Measurements from ENCODE around the gene POLR3GL.

The POLR3GL gene

GRCh38 chr1:145985502-145986439 lies 21.3 kb downstream of the POLR3GL start:
- no peak for TF ChIP-seq CTCF (conservative IDR thresholded peaks at IDR 0.05; ENCODE audit: low read depth, low read length)
- no peak overlapping the region for H3K4me3 ChIP-seq (ENCODE audit: low read length)
- DNase-seq (ENCODE audit: low read depth), result peak; percentile 62

GRCh38 chr1:145986551-145986950 lies 22.1 kb downstream of the POLR3GL start:
- H3K4me3 ChIP-seq (ENCODE audit: low read length), result no peak overlapping the region
- TF ChIP-seq CTCF (conservative IDR thresholded peaks at IDR 0.05; ENCODE audit: low read depth, low read length), result no peak
- no peak for DNase-seq (ENCODE audit: low read depth)

GRCh38 chr1:145987926-145988325 lies 23.4 kb downstream of the POLR3GL start:
- DNase-seq (ENCODE audit: low read depth), result no peak
- no peak overlapping the region for H3K4me3 ChIP-seq (ENCODE audit: low read length)
- TF ChIP-seq CTCF (conservative IDR thresholded peaks at IDR 0.05; ENCODE audit: low read depth, low read length), result no peak

- H3K4me3 ChIP-seq (ENCODE audit: low read length), result no peak overlapping the region
- TF ChIP-seq CTCF (conservative IDR thresholded peaks at IDR 0.05; ENCODE audit: low read depth, low read length), result no peak
- no peak for DNase-seq (ENCODE audit: low read depth)
These were observed 24.3 kb downstream of the POLR3GL start for GRCh38 chr1:145988773-145989172.

GRCh38 chr1:145990249-145990855 lies 25.9 kb downstream of the POLR3GL start:
- TF ChIP-seq CTCF (conservative IDR thresholded peaks at IDR 0.05; ENCODE audit: low read depth, low read length), result no peak
- H3K4me3 ChIP-seq (ENCODE audit: low read length), result no peak overlapping the region
- DNase-seq (ENCODE audit: low read depth), result no peak

GRCh38 chr1:145991735-145992412 lies 27.4 kb downstream of the POLR3GL start:
- no peak overlapping the region for H3K4me3 ChIP-seq (ENCODE audit: low read length)
- no peak for TF ChIP-seq CTCF (conservative IDR thresholded peaks at IDR 0.05; ENCODE audit: low read depth, low read length)
- no peak for DNase-seq (ENCODE audit: low read depth)

All from retinal pigment epithelial cell (primary cell).